Thymus (tissue), 11 donors: ENCODE results near the gene CSNK1A1. TPM values are rescaled to one million over a fixed set of nuclear protein-coding genes. Genes with fewer than 3 reads are reported as not detected.
"Not testable (repeated sequence)": the region's sequence is repeated elsewhere in the genome, so short reads cannot be mapped to it uniquely, and the experiment has no call there.

Experiments
- DNase-seq, 9 donors: peaks; one replicate each; pipeline ENCODE4 v3.0.0-alpha.2; 2013; ENCODE audit warnings: low spot score in 9 of 9, low read depth in 6 of 9, missing footprints in 1 of 9
- H3K27ac ChIP-seq, 2 donors: one replicate each; pipeline ENCODE4 v1.5.1; 2013; ENCODE audit warnings: control low read depth in 1 of 2, low read depth in 1 of 2, low read length in 1 of 2, mild to moderate bottlenecking in 1 of 2, moderate library complexity in 1 of 2
- H3K27me3 ChIP-seq, 2 donors: one replicate each; pipeline ENCODE4 v1.5.1; 2013; ENCODE audit warnings: low read length in 1 of 2; ENCODE audit not compliant: control insufficient read depth in 2 of 2, insufficient read depth in 1 of 2
- H3K36me3 ChIP-seq, 2 donors: one replicate each; pipeline ENCODE4 v1.5.1; 2013; ENCODE audit warnings: low read length in 1 of 2, mild to moderate bottlenecking in 1 of 2, moderate library complexity in 1 of 2; ENCODE audit not compliant: control insufficient read depth in 2 of 2, insufficient read depth in 2 of 2
- H3K4me1 ChIP-seq, 2 donors: one replicate each; pipeline ENCODE4 v1.5.1; 2013; ENCODE audit warnings: low read length in 2 of 2; ENCODE audit not compliant: control insufficient read depth in 2 of 2, insufficient read depth in 2 of 2
- H3K4me3 ChIP-seq, 2 donors: one replicate each; pipeline ENCODE4 v1.5.1; 2013; ENCODE audit warnings: low read length in 2 of 2, control low read depth in 1 of 2, mild to moderate bottlenecking in 1 of 2
- H3K9me3 ChIP-seq, 2 donors: one replicate each; pipeline ENCODE4 v1.5.1; 2013; ENCODE audit warnings: low read length in 1 of 2, mild to moderate bottlenecking in 1 of 2; ENCODE audit not compliant: control insufficient read depth in 2 of 2, insufficient read depth in 1 of 2
- WGBS: extraction: QIAGEN DNeasy Blood & Tissue Kit; methylation state at CpG from one replicate; pipeline ENCODE4 v1.1.7; 2013; 5-methylcytosine and 5-hydroxymethylcytosine counted together
- polyA plus RNA-seq: library from polyadenylated mRNA; stranded (reverse); fragments of 200-250 nt; gene quantifications from one replicate; pipeline ENCODE4 v1.2.3, GENCODE V29; 2013
- total RNA-seq: library from RNA; stranded (reverse); fragments of 120-200 nt; gene quantifications from one replicate; pipeline ENCODE4 v1.2.4, GENCODE V29; 2013
- donor health status: healthy.

The CSNK1A1 gene
- total and polyA plus RNA-seq, 2 donors, result 91.6 to 171 TPM

GRCh38 chr5:149581192-149581861 is 30.1 kb upstream of the CSNK1A1 start, which contains the start of gene ARHGEF37:
TSS of gene ARHGEF37 (plus strand) at chr5:149581498. CDS start at chr5:149597770, 16,272 bp downstream.
- Histone ChIP-seq H3K36me3 (no peaks in the 10 kb centered on the region), H3K27me3 (peaks cover 0 to 25% of the 10 kb centered on the region in 2 donors), H3K4me1 (peaks cover 3 to 14% of the 10 kb centered on the region in 2 donors), H3K4me3 (peak within 1 kb of the TSS; percentile 31 to 52), H3K9me3 (no peaks in the 10 kb centered on the region), H3K27ac (peak within 1 kb of the TSS in 1 of 2 donors; percentile 25)
- WGBS, result 2% methylated on average over 56 of the region's 56 CpGs
- peak in 3 of 9 donors; percentile 35 to 49 (median 46) for DNase-seq

- no peak overlapping the region for H3K27ac ChIP-seq
- 62% methylated on average over 10 of the region's 10 CpGs for WGBS
- peaks cover 0 to 25% of the 10 kb centered on the region in 2 donors for H3K27me3 ChIP-seq
- H3K4me3 ChIP-seq, result peak overlapping the region; percentile 31 to 52
- no peaks in the 10 kb centered on the region for H3K9me3 ChIP-seq
- no peaks in the 10 kb centered on the region for H3K36me3 ChIP-seq
- DNase-seq, result peak in 1 of 9 donors; percentile 16
- H3K4me1 ChIP-seq, result peaks cover 3 to 18% of the 10 kb centered on the region in 2 donors
Observed at GRCh38 chr5:149580808-149581191, 29.6 kb upstream of the CSNK1A1 start.

GRCh38 chr5:149578896-149579295 is 27.7 kb upstream of the CSNK1A1 start:
- WGBS, result 94% methylated on average over 5 of the region's 5 CpGs
- no peak for DNase-seq

GRCh38 chr5:149576021-149576420 is 24.8 kb upstream of the CSNK1A1 start:
- 71% methylated on average over 3 of the region's 3 CpGs for WGBS
- no peaks in the 10 kb centered on the region for H3K9me3 ChIP-seq
- H3K4me1 ChIP-seq, result peaks cover 0 to 9% of the 10 kb centered on the region in 2 donors
- no peaks in the 10 kb centered on the region for H3K36me3 ChIP-seq
- peaks cover 0 to 12% of the 10 kb centered on the region in 2 donors for H3K27me3 ChIP-seq
- peak overlapping the region; percentile 54 to 85 for H3K27ac ChIP-seq
- no peak overlapping the region for H3K4me3 ChIP-seq
- peak in 5 of 9 donors; percentile 42 to 77 (median 54) for DNase-seq

More at GRCh38 chr5:149578896-149579295, 27.7 kb upstream of the CSNK1A1 start:
- Histone ChIP-seq H3K4me3 (no peak overlapping the region), H3K4me1 (peaks cover 3 to 20% of the 10 kb centered on the region in 2 donors), H3K27me3 (peaks cover 0 to 25% of the 10 kb centered on the region in 2 donors), H3K27ac (no peak overlapping the region), H3K9me3 (no peaks in the 10 kb centered on the region), H3K36me3 (no peaks in the 10 kb centered on the region)

- Histone ChIP-seq H3K27ac (no peak overlapping the region), H3K4me1 (peaks cover 0 to 5% of the 10 kb centered on the region in 2 donors), H3K9me3 (no peaks in the 10 kb centered on the region), H3K4me3 (no peak overlapping the region), H3K36me3 (no peaks in the 10 kb centered on the region), H3K27me3 (peaks cover 0 to 5% of the 10 kb centered on the region in 2 donors)
- DNase-seq, result no peak
- WGBS, result 95% methylated on average over 3 of the region's 3 CpGs
Observed at GRCh38 chr5:149575131-149575530, 23.9 kb upstream of the CSNK1A1 start.

GRCh38 chr5:149572576-149573231 is 21.5 kb upstream of the CSNK1A1 start:
- Histone ChIP-seq H3K36me3 (no peaks in the 10 kb centered on the region), H3K27me3 (no peaks in the 10 kb centered on the region), H3K4me3 (no peak overlapping the region), H3K4me1 (peaks cover 0 to 5% of the 10 kb centered on the region in 2 donors), H3K9me3 (no peaks in the 10 kb centered on the region), H3K27ac (no peak overlapping the region)
- 93% methylated on average over 4 of the region's 4 CpGs for WGBS
- no peak for DNase-seq

GRCh38 chr5:149572170-149572569 is 20.9 kb upstream of the CSNK1A1 start:
- Histone ChIP-seq H3K9me3 (no peaks in the 10 kb centered on the region), H3K4me3 (no peak overlapping the region), H3K36me3 (no peaks in the 10 kb centered on the region), H3K4me1 (peaks cover 0 to 5% of the 10 kb centered on the region in 2 donors), H3K27ac (no peak overlapping the region), H3K27me3 (no peaks in the 10 kb centered on the region)
- DNase-seq, result no peak

- Histone ChIP-seq H3K36me3 (no peaks in the 10 kb centered on the region), H3K4me1 (peaks cover 0 to 5% of the 10 kb centered on the region in 2 donors), H3K4me3 (no peak overlapping the region), H3K9me3 (no peaks in the 10 kb centered on the region), H3K27me3 (no peaks in the 10 kb centered on the region), H3K27ac (no peak overlapping the region)
- 93% methylated on average over 1 of the region's 1 CpG for WGBS
- DNase-seq, result no peak
Observed at GRCh38 chr5:149567226-149567625, 16.0 kb upstream of the CSNK1A1 start.

GRCh38 chr5:149564542-149565140 is 13.4 kb upstream of the CSNK1A1 start:
- DNase-seq, result peak in 6 of 9 donors; percentile 53 to 81 (median 66)
- H3K4me1 ChIP-seq, H3K9me3 ChIP-seq, H3K27me3 ChIP-seq, H3K36me3 ChIP-seq, H3K4me3 ChIP-seq, H3K27ac ChIP-seq: not testable (repeated sequence)
- WGBS, result 69% methylated on average over 15 of the region's 15 CpGs
